Measurements from ENCODE around the gene ZNF124. TPM values are rescaled to one million over a fixed set of nuclear protein-coding genes. Genes with fewer than 3 reads are reported as not detected.
A peak's percentile ranks its signal among the peaks of the same experiment; 100 is the strongest.

Gene ZNF124
- total and polyA plus RNA-seq, 2 of the 13 experiments (the other 11 are each of a cell fraction or from before 2014, with no cell fraction given) = 9.7 to 134 TPM

GRCh38 chr1:247111700-247112478 is 59.9 kb downstream of the ZNF124 start (continued):
- TF ChIP-seq FIP1L1 (IDR thresholded peaks at IDR 0.05; ENCODE audit: borderline replicate concordance, insufficient read depth, low read depth, low read length) = no peak
- no peak for TF ChIP-seq RFX1 (IDR thresholded peaks at IDR 0.05)
- TF ChIP-seq RARG (CRISPR knock-in tag; IDR thresholded peaks at IDR 0.05; ENCODE audit: low read depth) = no peak
- peak; percentile 83 for TF ChIP-seq KMT2B (CRISPR knock-in tag; IDR thresholded peaks at IDR 0.05)
- TF ChIP-seq, protein P1, sequence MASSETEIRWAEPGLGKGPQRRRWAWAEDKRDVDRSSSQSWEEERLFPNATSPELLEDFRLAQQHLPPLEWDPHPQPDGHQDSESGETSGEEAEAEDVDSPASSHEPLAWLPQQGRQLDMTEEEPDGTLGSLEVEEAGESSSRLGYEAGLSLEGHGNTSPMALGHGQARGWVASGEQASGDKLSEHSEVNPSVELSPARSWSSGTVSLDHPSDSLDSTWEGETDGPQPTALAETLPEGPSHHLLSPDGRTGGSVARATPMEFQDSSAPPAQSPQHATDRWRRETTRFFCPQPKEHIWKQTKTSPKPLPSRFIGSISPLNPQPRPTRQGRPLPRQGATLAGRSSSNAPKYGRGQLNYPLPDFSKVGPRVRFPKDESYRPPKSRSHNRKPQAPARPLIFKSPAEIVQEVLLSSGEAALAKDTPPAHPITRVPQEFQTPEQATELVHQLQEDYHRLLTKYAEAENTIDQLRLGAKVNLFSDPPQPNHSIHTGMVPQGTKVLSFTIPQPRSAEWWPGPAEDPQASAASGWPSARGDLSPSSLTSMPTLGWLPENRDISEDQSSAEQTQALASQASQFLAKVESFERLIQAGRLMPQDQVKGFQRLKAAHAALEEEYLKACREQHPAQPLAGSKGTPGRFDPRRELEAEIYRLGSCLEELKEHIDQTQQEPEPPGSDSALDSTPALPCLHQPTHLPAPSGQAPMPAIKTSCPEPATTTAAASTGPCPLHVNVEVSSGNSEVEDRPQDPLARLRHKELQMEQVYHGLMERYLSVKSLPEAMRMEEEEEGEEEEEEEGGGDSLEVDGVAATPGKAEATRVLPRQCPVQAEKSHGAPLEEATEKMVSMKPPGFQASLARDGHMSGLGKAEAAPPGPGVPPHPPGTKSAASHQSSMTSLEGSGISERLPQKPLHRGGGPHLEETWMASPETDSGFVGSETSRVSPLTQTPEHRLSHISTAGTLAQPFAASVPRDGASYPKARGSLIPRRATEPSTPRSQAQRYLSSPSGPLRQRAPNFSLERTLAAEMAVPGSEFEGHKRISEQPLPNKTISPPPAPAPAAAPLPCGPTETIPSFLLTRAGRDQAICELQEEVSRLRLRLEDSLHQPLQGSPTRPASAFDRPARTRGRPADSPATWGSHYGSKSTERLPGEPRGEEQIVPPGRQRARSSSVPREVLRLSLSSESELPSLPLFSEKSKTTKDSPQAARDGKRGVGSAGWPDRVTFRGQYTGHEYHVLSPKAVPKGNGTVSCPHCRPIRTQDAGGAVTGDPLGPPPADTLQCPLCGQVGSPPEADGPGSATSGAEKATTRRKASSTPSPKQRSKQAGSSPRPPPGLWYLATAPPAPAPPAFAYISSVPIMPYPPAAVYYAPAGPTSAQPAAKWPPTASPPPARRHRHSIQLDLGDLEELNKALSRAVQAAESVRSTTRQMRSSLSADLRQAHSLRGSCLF (CRISPR knock-in tag; IDR thresholded peaks at IDR 0.05; ENCODE audit: borderline replicate concordance) = no peak
- peak; percentile 90 for TF ChIP-seq KDM5B (CRISPR knock-in tag; IDR thresholded peaks at IDR 0.05; ENCODE audit: borderline replicate concordance)
- TF ChIP-seq, protein P2, sequence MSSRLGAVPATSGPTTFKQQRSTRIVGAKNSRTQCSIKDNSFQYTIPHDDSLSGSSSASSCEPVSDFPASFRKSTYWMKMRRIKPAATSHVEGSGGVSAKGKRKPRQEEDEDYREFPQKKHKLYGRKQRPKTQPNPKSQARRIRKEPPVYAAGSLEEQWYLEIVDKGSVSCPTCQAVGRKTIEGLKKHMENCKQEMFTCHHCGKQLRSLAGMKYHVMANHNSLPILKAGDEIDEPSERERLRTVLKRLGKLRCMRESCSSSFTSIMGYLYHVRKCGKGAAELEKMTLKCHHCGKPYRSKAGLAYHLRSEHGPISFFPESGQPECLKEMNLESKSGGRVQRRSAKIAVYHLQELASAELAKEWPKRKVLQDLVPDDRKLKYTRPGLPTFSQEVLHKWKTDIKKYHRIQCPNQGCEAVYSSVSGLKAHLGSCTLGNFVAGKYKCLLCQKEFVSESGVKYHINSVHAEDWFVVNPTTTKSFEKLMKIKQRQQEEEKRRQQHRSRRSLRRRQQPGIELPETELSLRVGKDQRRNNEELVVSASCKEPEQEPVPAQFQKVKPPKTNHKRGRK (CRISPR knock-in tag; IDR thresholded peaks at IDR 0.05) = no peak
- no peak; the same call in 1 of the 2 replicates for TF ChIP-seq ZNF816 (CRISPR knock-in tag; IDR thresholded peaks at IDR 0.05; ENCODE audit: borderline replicate concordance)
- peak; percentile 79; the same call in 1 of the 2 replicates for TF ChIP-seq ZNF275 (CRISPR knock-in tag; IDR thresholded peaks at IDR 0.05; ENCODE audit: borderline replicate concordance)
- no peak for TF ChIP-seq ZFAT (CRISPR knock-in tag; conservative IDR thresholded peaks at IDR 0.05)
- no peak for TF ChIP-seq PAWR (CRISPR knock-in tag; IDR thresholded peaks at IDR 0.05; ENCODE audit: borderline replicate concordance)
- no peak for TF ChIP-seq ZMYM2 (CRISPR knock-in tag; IDR thresholded peaks at IDR 0.05)
- 0 out of 2 replicates have a peak, but pooled peaks have one; percentile 56 for TF ChIP-seq BRF2 (CRISPR knock-in tag; IDR thresholded peaks at IDR 0.05)
- no peak; the same call in 1 of the 2 replicates for TF ChIP-seq ZFP90 (CRISPR knock-in tag; IDR thresholded peaks at IDR 0.05; ENCODE audit: borderline replicate concordance)
- TF ChIP-seq CENPX (CRISPR knock-in tag; IDR thresholded peaks at IDR 0.05) = no peak
- TF ChIP-seq HNF4A (CRISPR knock-in tag; IDR thresholded peaks at IDR 0.05) = no peak
- no peak for TF ChIP-seq ZFP36 (IDR thresholded peaks at IDR 0.05; ENCODE audit: borderline replicate concordance, low read depth, low read length, partially characterized antibody)
- TF ChIP-seq FOSL1 (CRISPR knock-in tag; IDR thresholded peaks at IDR 0.05; ENCODE audit: borderline replicate concordance) = no peak

Measured in HepG2 (cell line).